HEK293 (cell line): ENCODE results near the gene ELL.
A peak's percentile ranks its signal among the peaks of the same experiment; 100 is the strongest.

Experiments
- ATF2 ChIP-seq: fragments of 450-650 bp; formaldehyde crosslinking; IDR thresholded peaks from 2 replicates; pipeline ENCODE4 v1.5.1; 2016; ENCODE audit warnings: missing biosample characterization, missing genetic modification characterization, low read depth
- CTCF ChIP-seq: fragments of 450-650 bp; formaldehyde crosslinking; IDR thresholded peaks from 2 replicates; pipeline ENCODE4 v1.5.1; 2016; ENCODE audit warnings: missing biosample characterization, missing genetic modification characterization
- GLIS1 ChIP-seq: fragments of 450-650 bp; formaldehyde crosslinking; IDR thresholded peaks from 2 replicates; pipeline ENCODE4 v1.5.1; 2016; ENCODE audit warnings: missing biosample characterization, missing genetic modification characterization
- KLF1 ChIP-seq: fragments of 450-650 bp; formaldehyde crosslinking; IDR thresholded peaks from 2 replicates; pipeline ENCODE4 v1.5.1; 2016; ENCODE audit warnings: missing biosample characterization, missing genetic modification characterization
- RBAK ChIP-seq: fragments of 450-650 bp; formaldehyde crosslinking; IDR thresholded peaks from 2 replicates; pipeline ENCODE4 v1.5.1; 2016; ENCODE audit warnings: missing biosample characterization, missing genetic modification characterization
- TRIM28 ChIP-seq: IDR thresholded peaks from 2 replicates; pipeline ENCODE4 v1.6.1; 2011; ENCODE audit warnings: low read length, control low read depth, borderline replicate concordance
- YY1 ChIP-seq: fragments of 450-650 bp; formaldehyde crosslinking; IDR thresholded peaks from 2 replicates; pipeline ENCODE4 v1.5.1; 2018; ENCODE audit warnings: missing biosample characterization, missing genetic modification characterization
- ZNF169 ChIP-seq: fragments of 450-650 bp; formaldehyde crosslinking; IDR thresholded peaks from 2 replicates; pipeline ENCODE4 v1.5.1; 2016; ENCODE audit warnings: missing biosample characterization, missing genetic modification characterization
- ZNF335 ChIP-seq: fragments of 450-650 bp; formaldehyde crosslinking; conservative IDR thresholded peaks from 2 replicates; pipeline ENCODE4 v1.5.1; 2016; ENCODE audit warnings: missing biosample characterization, missing genetic modification characterization
- ZNF391 ChIP-seq: fragments of 450-650 bp; formaldehyde crosslinking; IDR thresholded peaks from 2 replicates; pipeline ENCODE4 v1.5.1; 2016; ENCODE audit warnings: low read depth, missing biosample characterization, missing genetic modification characterization, borderline replicate concordance
- ZNF670 ChIP-seq: fragments of 450-650 bp; formaldehyde crosslinking; IDR thresholded peaks from 2 replicates; pipeline ENCODE4 v1.5.1; 2016; ENCODE audit warnings: missing biosample characterization, missing genetic modification characterization, low read depth
- ZNF76 ChIP-seq: fragments of 450-650 bp; formaldehyde crosslinking; IDR thresholded peaks from 2 replicates; pipeline ENCODE4; 2016; ENCODE audit warnings: low read depth, missing biosample characterization, missing genetic modification characterization, borderline replicate concordance
- ZNF776 ChIP-seq: fragments of 450-650 bp; formaldehyde crosslinking; IDR thresholded peaks from 2 replicates; pipeline ENCODE4 v1.5.0; 2017; ENCODE audit warnings: missing biosample characterization, missing genetic modification characterization, borderline replicate concordance

- TF ChIP-seq ZNF670 (tag by site-specific recombination) = no peak
- no peak for TF ChIP-seq RBAK (tag by site-specific recombination)
- no peak for TF ChIP-seq ATF2 (tag by site-specific recombination)
- no peak for TF ChIP-seq ZNF335
- no peak for TF ChIP-seq CTCF (tag by site-specific recombination)
- no peak for TF ChIP-seq ZNF391
- no peak for TF ChIP-seq ZNF776 (tag by site-specific recombination)
- no peak for TF ChIP-seq YY1 (tag by site-specific recombination)
- no peak for TF ChIP-seq ZNF169
- TF ChIP-seq GLIS1 (tag by site-specific recombination) = 0 out of 2 replicates have a peak, but pooled peaks have one; percentile 7
- TF ChIP-seq ZNF76 (tag by site-specific recombination) = no peak
- TF ChIP-seq KLF1 (tag by site-specific recombination) = no peak
- no peak for TF ChIP-seq TRIM28
Observed at GRCh38 chr19:18501351-18501750, 20.5 kb downstream of the ELL start.
